Breast epithelium (tissue), 3 donors: ENCODE results near the gene AK1.

ENCODE experiments used
- CTCF ChIP-seq, 3 donors: fragments of 450-650 bp; IDR thresholded peaks; one replicate each; pipeline ENCODE4 v1.5.1; 2016 to 2017; ENCODE audit warnings: antibody characterized with exemption in 3 of 3, mild to moderate bottlenecking in 3 of 3, moderate library complexity in 3 of 3
- POLR2A ChIP-seq: fragments of 450-650 bp; IDR thresholded peaks from one replicate; pipeline ENCODE4 v1.6.1; 2016; ENCODE audit warnings: antibody characterized with exemption, mild to moderate bottlenecking, moderate library complexity

GRCh38 chr9:127856094-127856728, 21.3 kb downstream of the AK1 start:
- TF ChIP-seq CTCF (IDR thresholded peaks at IDR 0.05) = no peak
- TF ChIP-seq POLR2A = no peak
